IMR-90 (cell line): ENCODE data around the gene CUBN. TPM values are rescaled to one million over a fixed set of nuclear protein-coding genes. Genes with fewer than 3 reads are reported as not detected.
A peak's percentile ranks its signal among the peaks of the same experiment; 100 is the strongest.

Source experiments
- ATAC-seq: fragments of 200-7000 bp; cut with Tn5 transposase; 2 replicates; pipeline ENCODE4 v1.9.1; 2020; ENCODE audit warnings: low read depth, mild to moderate bottlenecking, moderate library complexity
- BruUV-seq: library from RNA; stranded (reverse); fragments of 400-500 nt; replicated peaks from 2 replicates; lab custom pipeline; 2021; lab: Mats Ljungman, UMichigan
- CTCF ChIA-PET: fragments of 300-600 bp; formaldehyde crosslinking; extraction: SDS; loops from one replicate; lab custom pipeline; 2021; ENCODE audit warnings: antibody characterized with exemption; lab: Yijun Ruan, JAX
- POLR2A ChIA-PET: fragments of 300-600 bp; sonication (Branson Sonifier 250); formaldehyde crosslinking; loops from one replicate; lab custom pipeline; 2022; ENCODE audit warnings: antibody characterized with exemption; ENCODE audit not compliant: unreplicated experiment; lab: Charles Lee
- DNase-seq: peaks from one replicate; pipeline ENCODE4 v3.0.0; 2013
- H2AFZ ChIP-seq: replicated peaks from 2 replicates; pipeline ENCODE3; 2013; ENCODE audit warnings: low read length, mild to moderate bottlenecking; ENCODE audit not compliant: poor library complexity
- H2AK5ac ChIP-seq: 2 replicates; pipeline ENCODE4 v1.6.1; 2013; ENCODE audit warnings: low read depth, low read length, inconsistent platforms
- H2AK9ac ChIP-seq: replicated peaks from 2 replicates; pipeline ENCODE3; 2013; ENCODE audit warnings: mild to moderate bottlenecking, low read depth, low read length, moderate library complexity; ENCODE audit not compliant: poor library complexity
- H2BK120ac ChIP-seq: 2 replicates; pipeline ENCODE4 v1.6.1; 2013; ENCODE audit warnings: low read depth, low read length, inconsistent platforms
- H2BK15ac ChIP-seq: 3 replicates; pipeline ENCODE4 v1.6.1; 2013; ENCODE audit warnings: low read depth, low read length, inconsistent platforms
- H2BK20ac ChIP-seq: 2 replicates; pipeline ENCODE4 v1.6.1; 2013; ENCODE audit warnings: low read depth, mild to moderate bottlenecking, inconsistent platforms, low read length, moderate library complexity
- H2BK5ac ChIP-seq: 2 replicates; pipeline ENCODE4 v1.6.1; 2013; ENCODE audit warnings: mild to moderate bottlenecking, low read depth, low read length, inconsistent platforms; ENCODE audit not compliant: poor library complexity, severe bottlenecking
- H3K14ac ChIP-seq: replicated peaks from 2 replicates; pipeline ENCODE4 v1.6.1; 2013; ENCODE audit warnings: low read depth, low read length, inconsistent platforms
- H3K18ac ChIP-seq: 2 replicates; pipeline ENCODE4 v1.6.1; 2013; ENCODE audit warnings: low read depth, low read length, control low read depth
- H3K23ac ChIP-seq: 2 replicates; pipeline ENCODE4 v1.6.1; 2013; ENCODE audit warnings: low read depth, low read length, inconsistent platforms
- H3K27ac ChIP-seq: 2 replicates; pipeline ENCODE4 v1.5.1; 2013; ENCODE audit warnings: mild to moderate bottlenecking, control low read depth, low read length; ENCODE audit not compliant: insufficient read depth
- H3K27me3 ChIP-seq: 2 replicates; pipeline ENCODE4 v1.6.1; 2013; ENCODE audit warnings: low read length; ENCODE audit not compliant: control insufficient read depth, insufficient read depth
- H3K36me3 ChIP-seq: 2 replicates; pipeline ENCODE4 v1.6.1; 2013; ENCODE audit warnings: low read length, mixed read lengths; ENCODE audit not compliant: control insufficient read depth, insufficient read depth
- H3K4ac ChIP-seq: 2 replicates; pipeline ENCODE4 v1.6.1; 2013; ENCODE audit warnings: low read depth, low read length, inconsistent platforms
- H3K4me1 ChIP-seq: 2 replicates; pipeline ENCODE4 v1.6.1; 2013; ENCODE audit warnings: low read length, mixed read lengths; ENCODE audit not compliant: control insufficient read depth, insufficient read depth
- H3K4me2 ChIP-seq: 2 replicates; pipeline ENCODE4 v1.6.1; 2013; ENCODE audit warnings: low read depth, mild to moderate bottlenecking, control low read depth, low read length, moderate library complexity
- H3K4me3 ChIP-seq: 2 replicates; pipeline ENCODE4 v1.5.1; 2013; ENCODE audit warnings: low read depth, mild to moderate bottlenecking, control low read depth, low read length, moderate library complexity; ENCODE audit not compliant: insufficient read depth
- H3K56ac ChIP-seq: 2 replicates; pipeline ENCODE4 v1.6.1; 2013; ENCODE audit warnings: low read length, inconsistent platforms; ENCODE audit not compliant: insufficient read depth; ENCODE audit errors: extremely low read depth
- H3K79me1 ChIP-seq, 2 experiments: 2 replicates each; pipeline ENCODE4 v1.6.1; 2013; ENCODE audit warnings: low read length in 2 of 2, inconsistent platforms in 1 of 2, low read depth in 1 of 2
- H3K9ac ChIP-seq: 2 replicates; pipeline ENCODE4 v1.6.1; 2013; ENCODE audit warnings: low read depth, low read length, control low read depth
- H3K9me1 ChIP-seq: 2 replicates; pipeline ENCODE4 v1.6.1; 2013; ENCODE audit warnings: low read length, inconsistent platforms; ENCODE audit not compliant: insufficient read depth
- H3K9me3 ChIP-seq: 2 replicates; pipeline ENCODE4 v1.6.1; 2013; ENCODE audit warnings: low read length; ENCODE audit not compliant: control insufficient read depth, insufficient read depth
- H4K20me1 ChIP-seq: 2 replicates; pipeline ENCODE4 v1.6.1; 2013; ENCODE audit warnings: low read length, inconsistent platforms; ENCODE audit not compliant: insufficient read depth
- H4K5ac ChIP-seq: 2 replicates; pipeline ENCODE4 v1.6.1; 2013; ENCODE audit warnings: mild to moderate bottlenecking, low read depth, low read length, control low read depth
- H4K8ac ChIP-seq, 2 experiments: 2 replicates each; pipeline ENCODE4 v1.6.1; 2013; ENCODE audit warnings: low read depth in 2 of 2, low read length in 2 of 2, control low read depth in 1 of 2, inconsistent platforms in 1 of 2
- H4K91ac ChIP-seq: 2 replicates; pipeline ENCODE4 v1.6.1; 2013; ENCODE audit warnings: low read depth, low read length, inconsistent platforms; ENCODE audit not compliant: insufficient read depth
- BHLHE40 ChIP-seq: fragments of 150-350 bp; IDR thresholded peaks from 2 replicates; pipeline ENCODE4 v1.6.1; 2016; ENCODE audit warnings: mild to moderate bottlenecking, low read depth, low read length
- CEBPB ChIP-seq: IDR thresholded peaks from 2 replicates; pipeline ENCODE4 v1.6.1; 2012; ENCODE audit warnings: low read depth, low read length, improper control_type of control experiment
- CHD1 ChIP-seq: IDR thresholded peaks from 2 replicates; pipeline ENCODE4 v1.6.1; 2012; ENCODE audit warnings: low read depth, low read length, improper control_type of control experiment
- ELK1 ChIP-seq: fragments of 150-350 bp; IDR thresholded peaks from 2 replicates; pipeline ENCODE4 v1.6.1; 2016; ENCODE audit warnings: low read depth, mild to moderate bottlenecking, low read length, moderate library complexity, borderline replicate concordance
- FOS ChIP-seq: fragments of 150-350 bp; IDR thresholded peaks from 2 replicates; pipeline ENCODE4 v1.6.1; 2016; ENCODE audit warnings: low read depth, low read length
- MAFK ChIP-seq: IDR thresholded peaks from 2 replicates; pipeline ENCODE4 v1.6.1; 2012; ENCODE audit warnings: low read depth, low read length, improper control_type of control experiment
- MAZ ChIP-seq: IDR thresholded peaks from 2 replicates; pipeline ENCODE4 v1.6.1; 2012; ENCODE audit warnings: low read depth, mild to moderate bottlenecking, low read length, improper control_type of control experiment, moderate library complexity, borderline replicate concordance
- MXI1 ChIP-seq: IDR thresholded peaks from 2 replicates; pipeline ENCODE4 v1.6.1; 2012; ENCODE audit warnings: low read depth, mild to moderate bottlenecking, low read length, moderate library complexity, borderline replicate concordance
- NFE2L2 ChIP-seq: fragments of 150-350 bp; IDR thresholded peaks from 2 replicates; pipeline ENCODE4 v1.6.1; 2016; ENCODE audit warnings: low read depth, mild to moderate bottlenecking, low read length
- POLR2A ChIP-seq: IDR thresholded peaks from 2 replicates; pipeline ENCODE4 v1.6.1; 2012; ENCODE audit warnings: mild to moderate bottlenecking, low read depth, low read length
- RCOR1 ChIP-seq: IDR thresholded peaks from 2 replicates; pipeline ENCODE4 v1.6.1; 2012; ENCODE audit warnings: mild to moderate bottlenecking, low read length, improper control_type of control experiment; ENCODE audit not compliant: insufficient replicate concordance
- RFX5 ChIP-seq: IDR thresholded peaks from 2 replicates; pipeline ENCODE4 v1.8.0; 2012; ENCODE audit warnings: low read depth, mild to moderate bottlenecking, low read length, moderate library complexity
- SMC3 ChIP-seq: fragments of 150-350 bp; IDR thresholded peaks from 2 replicates; pipeline ENCODE4 v1.6.1; 2016; ENCODE audit warnings: low read depth, mild to moderate bottlenecking, antibody characterized with exemption, low read length, moderate library complexity
- USF2 ChIP-seq: fragments of 150-350 bp; IDR thresholded peaks from 2 replicates; pipeline ENCODE4 v1.6.1; 2017; ENCODE audit warnings: mild to moderate bottlenecking, antibody characterized with exemption, low read length, low read depth
- WGBS, 2 experiments: methylation state at CpG; one replicate each; pipeline versions ENCODE4 v1.1.5 to v1.1.7; 2013; ENCODE audit warnings: missing lambda C conversion rate in 2 of 2; ENCODE audit not compliant: insufficient read length in 1 of 2; ENCODE audit errors: extremely low coverage in 2 of 2; 5-methylcytosine and 5-hydroxymethylcytosine counted together
- dilution Hi-C: fragments of 300-500 bp; cut with HindIII; formaldehyde crosslinking; loops from one replicate; pipeline ENCODE4 v1.14.3; 2018; ENCODE audit warnings: low sequenced_read_pairs; ENCODE audit not compliant: unreplicated experiment
- in situ Hi-C: fragments of 300-500 bp; cut with MboI; formaldehyde crosslinking; loops from 3 replicates; pipeline ENCODE4 v1.14.3; 2019; ENCODE audit warnings: low sequenced_read_pairs, inconsistent platforms, mixed read lengths
- intact Hi-C: fragments of 100-400 bp; cut with micrococcal nuclease; formaldehyde crosslinking; loops from 2 replicates; pipeline ENCODE4 v1.10.0; 2022
- polyA plus RNA-seq, 3 experiments: library from polyadenylated mRNA; depleted of rRNA; stranded (reverse); fragments of >200 nt; gene quantifications; 2 replicates each; pipeline ENCODE4 v1.2.3, GENCODE V29; 2012; ENCODE audit warnings: low replicate concordance in 1 of 3
- total RNA-seq: library from RNA; depleted of rRNA; stranded (reverse); fragments of >200 nt; gene quantifications from 2 replicates; pipeline ENCODE4 v1.2.3, GENCODE V29; 2012

CUBN gene
- total and polyA plus RNA-seq, 2 of the 4 experiments (the other 2 are of a cell fraction) = 0.19 to 0.54 TPM

- Histone ChIP-seq H4K8ac (peak overlapping the region; percentile 49 to 87), H3K36me3 (no peaks in the 10 kb centered on the region), H3K56ac (peak overlapping the region; percentile 68), H3K27ac (peak overlapping the region; percentile 89), H3K14ac (peak overlapping the region; percentile 76), H2AK9ac (peak overlapping the region; percentile 11), H3K23ac (peak overlapping the region; percentile 58; the same call in 1 of the 2 replicates), H3K9me1 (peaks cover 19% of the 10 kb centered on the region), H3K9ac (no peak overlapping the region), H2BK20ac (peak overlapping the region; percentile 96), H2BK15ac (peak overlapping the region; percentile 61; the same call in 1 of the 3 replicates), H2AK5ac (peak overlapping the region; percentile 88), H4K91ac (peak overlapping the region; percentile 80), H3K27me3 (no peaks in the 10 kb centered on the region), H3K4me2 (peak overlapping the region; percentile 6; the same call in 1 of the 2 replicates), H3K4ac (peak overlapping the region; percentile 96), H2BK5ac (peak overlapping the region; percentile 98), H3K79me1 (peaks cover 0 to 24% of the 10 kb centered on the region in 2 experiments; a peak in 2 of 4 replicates), H2AFZ (peak overlapping the region; percentile 4), H3K9me3 (no peaks in the 10 kb centered on the region), H4K5ac (peak overlapping the region; percentile 83), H3K18ac (peak overlapping the region; percentile 94), H4K20me1 (no peaks in the 10 kb centered on the region), H2BK120ac (peak overlapping the region; percentile 98), H3K4me3 (no peak overlapping the region), H3K4me1 (peaks cover 18% of the 10 kb centered on the region)
- POLR2A ChIA-PET = interaction anchor here (0.9 kb wide), 1 partner anchor 266 kb away, joined by 3 read pairs; no protein-coding TSS in a partner anchor
- peak; percentile 52 for ATAC-seq
- dilution Hi-C loops (no loop called here), in situ Hi-C loops (no loop called here), intact Hi-C loops (loop anchor here (2.0 to 5.0 kb wide), 5 partner anchors 73 to 235 kb away; partner anchors contain the start of gene TRDMT1)
- BruUV-seq = no TSS peak
- WGBS, 2 experiments = 0% methylated on average over 1 of the region's 8 CpGs; no CpG with 5 or more reads in 1 of the 2 experiments
- CTCF ChIA-PET = interaction anchor here (0.6 to 2.0 kb wide), 3 partner anchors 74 to 259 kb away, joined by 3 to 8 read pairs (median 3); no protein-coding TSS in a partner anchor
- DNase-seq = peak; percentile 99
- no peak for TF ChIP-seq MAFK
- peak; percentile 81 for TF ChIP-seq CEBPB
- TF ChIP-seq SMC3 = no peak
- TF ChIP-seq BHLHE40 = peak; percentile 82
- TF ChIP-seq MAZ = no peak
- TF ChIP-seq POLR2A = no peak
- no peak for TF ChIP-seq RCOR1
- no peak for TF ChIP-seq ELK1
- TF ChIP-seq FOS = peak; percentile 65; the same call in 1 of the 2 replicates
- no peak for TF ChIP-seq USF2
- TF ChIP-seq NFE2L2 = no peak
- no peak for TF ChIP-seq MXI1
- no peak for TF ChIP-seq CHD1
- TF ChIP-seq RFX5 = no peak
Observed at GRCh38 chr10:16965740-16966447, 163.7 kb downstream of the CUBN start.
